Esophagus squamous epithelium (tissue), 5 donors: ENCODE data around the gene CCDC40. TPM values are rescaled to one million over a fixed set of nuclear protein-coding genes. Genes with fewer than 3 reads are reported as not detected.

Experiments used
- DNase-seq: peaks from one replicate; lab custom pipeline; 2025; lab: John Stamatoyannopoulos, UW
- H3K27ac ChIP-seq, 4 donors: fragments of 200-600 bp; sonication (generic); one replicate each; pipeline ENCODE4 v1.5.1; 2016 to 2019; ENCODE audit warnings: mild to moderate bottlenecking in 1 of 4
- H3K27me3 ChIP-seq, 4 donors: fragments of 200-600 bp; sonication (generic); 1 replicate in 3 of 4; 2 replicates in 1 of 4; pipeline versions ENCODE4 v1.5.1 to v1.6.0; 2017 to 2021; ENCODE audit warnings: antibody characterized with exemption in 1 of 4
- H3K36me3 ChIP-seq, 3 donors: fragments of 200-600 bp; sonication (generic); one replicate each; pipeline ENCODE4 v1.5.1; 2016 to 2019
- H3K4me1 ChIP-seq, 3 donors: fragments of 200-600 bp; sonication (generic); one replicate each; pipeline ENCODE4 v1.5.1; 2017 to 2019
- H3K4me3 ChIP-seq, 4 donors: fragments of 200-600 bp; sonication (generic); 1 replicate in 3 of 4; 2 replicates in 1 of 4; pipeline ENCODE4 v1.5.1; 2016 to 2019; ENCODE audit warnings: mild to moderate bottlenecking in 2 of 4, moderate library complexity in 1 of 4
- H3K9me3 ChIP-seq, 3 donors: fragments of 200-600 bp; sonication (generic); one replicate each; pipeline ENCODE4 v1.5.1; 2016 to 2019
- CTCF ChIP-seq, 6 experiments: fragments of 450-650 bp in 4 of 6; fragments of 200-600 bp in 2 of 6; sonication (generic) in 2 of 6; IDR thresholded peaks; one replicate each; pipeline ENCODE4 v1.5.1; 2016 to 2019; ENCODE audit warnings: antibody characterized with exemption in 6 of 6, mild to moderate bottlenecking in 4 of 6, moderate library complexity in 4 of 6
- POLR2A ChIP-seq, 4 donors: fragments of 450-650 bp; IDR thresholded peaks; one replicate each; pipeline ENCODE4 v1.6.1; 2017; ENCODE audit warnings: antibody characterized with exemption in 4 of 4, mild to moderate bottlenecking in 4 of 4, moderate library complexity in 3 of 4
- WGBS, 2 donors: methylation state at CpG; one replicate each; pipeline ENCODE4 v1.1.5; 2018; 5-methylcytosine and 5-hydroxymethylcytosine counted together
- intact Hi-C: fragments of 100-400 bp; cut with DNase I; formaldehyde crosslinking; loops from one replicate; pipeline ENCODE4 v1.15.0; 2022
- total RNA-seq, 4 donors: library from RNA; depleted of rRNA; stranded (reverse); fragments of >200 nt; gene quantifications; one replicate each; pipeline ENCODE4 v1.1.0, GENCODE V29; 2016
- donor health status: DM: yes; HTN: yes; CAD: no.

Gene CCDC40
- total RNA-seq, 4 donors from 2014 or later = 0.32 to 3.9 (median 2.1) TPM

DNA sequence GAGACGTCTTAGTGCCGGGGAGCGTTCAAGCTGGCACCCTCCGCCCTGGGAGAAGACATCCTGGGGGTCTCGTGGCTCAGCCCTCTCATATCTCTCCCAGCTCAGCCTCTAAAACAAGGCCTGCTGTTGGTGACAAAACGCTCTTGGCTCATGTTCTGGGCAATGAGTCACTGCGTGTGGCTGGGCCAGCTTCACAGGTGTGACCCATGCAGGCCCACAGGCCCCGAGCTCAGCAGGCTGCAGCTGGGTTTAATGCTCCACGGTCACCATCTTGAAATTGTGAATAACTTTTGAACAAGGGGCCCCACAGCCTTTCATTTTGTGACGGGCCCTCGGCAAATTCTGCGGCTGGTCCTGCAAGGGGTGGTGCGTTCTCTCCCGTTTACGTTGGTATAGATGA, 87.3 kb downstream of the CCDC40 start:
- WGBS, 2 donors = 67 to 69% methylated on average over 8 to 13 of the region's 15 CpGs
- Histone ChIP-seq H3K4me3 (no peak overlapping the region), H3K4me1 (peaks cover 0 to 18% (median 11%) of the 10 kb centered on the region in 3 donors), H3K27ac (peak overlapping the region in 1 of 4 donors; percentile 10), H3K27me3 (peaks cover 0 to 11% (median 0%) of the 10 kb centered on the region in 4 donors), H3K36me3 (peaks cover 0 to 10% (median 0%) of the 10 kb centered on the region in 3 donors), H3K9me3 (no peaks in the 10 kb centered on the region)
- no peak for DNase-seq
- TF ChIP-seq CTCF (IDR thresholded peaks at IDR 0.05) (no peak), POLR2A (IDR thresholded peaks at IDR 0.05) (no peak)
- intact Hi-C loops = no loop called here

DNA sequence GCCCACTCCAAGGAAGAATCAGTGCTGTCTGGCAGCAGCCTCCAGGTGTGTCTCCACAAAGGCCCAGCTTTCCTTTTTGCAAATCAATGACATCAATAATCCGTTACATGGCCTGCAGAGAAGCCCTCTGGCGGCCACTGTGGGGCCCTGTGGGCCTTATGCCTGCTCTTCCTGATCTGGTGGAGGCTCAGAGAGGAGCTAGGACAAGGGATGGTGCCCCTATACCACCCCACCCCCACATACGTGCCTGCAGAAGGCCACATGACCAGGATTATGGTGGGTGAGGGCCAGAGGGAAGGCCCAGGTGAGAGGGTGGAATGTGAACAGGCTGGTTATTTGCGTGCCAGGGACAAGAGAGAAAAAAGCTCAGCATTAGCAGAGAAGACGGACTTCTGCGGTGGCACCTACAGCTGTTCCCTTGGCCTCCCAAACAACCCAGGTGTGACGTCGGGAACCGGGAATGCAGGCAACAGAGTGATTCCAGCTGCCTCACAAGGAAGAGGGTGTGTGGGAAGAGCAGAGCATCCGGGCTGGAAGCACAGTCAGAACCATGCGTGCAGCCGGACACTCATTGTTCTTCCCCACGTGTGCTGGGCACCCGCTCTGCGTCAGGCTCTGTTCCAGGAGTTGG, 88.0 kb downstream of the CCDC40 start:
- H3K4me1 ChIP-seq = peaks cover 0 to 18% (median 11%) of the 10 kb centered on the region in 3 donors
- TF ChIP-seq POLR2A (IDR thresholded peaks at IDR 0.05) = no peak
- TF ChIP-seq CTCF (IDR thresholded peaks at IDR 0.05) = peak in 3 of 6 experiments; percentile 13 to 40 (median 27)
- intact Hi-C loops = no loop called here
- H3K27me3 ChIP-seq = peaks cover 0 to 11% (median 0%) of the 10 kb centered on the region in 4 donors
- 40 to 54% methylated on average over 9 to 15 of the region's 15 CpGs for WGBS, 2 donors
- no peak overlapping the region for H3K4me3 ChIP-seq
- H3K36me3 ChIP-seq = peaks cover 0 to 4% (median 0%) of the 10 kb centered on the region in 3 donors
- H3K27ac ChIP-seq = peak overlapping the region in 1 of 4 donors; percentile 10
- H3K9me3 ChIP-seq = no peaks in the 10 kb centered on the region
- DNase-seq = no peak

DNA sequence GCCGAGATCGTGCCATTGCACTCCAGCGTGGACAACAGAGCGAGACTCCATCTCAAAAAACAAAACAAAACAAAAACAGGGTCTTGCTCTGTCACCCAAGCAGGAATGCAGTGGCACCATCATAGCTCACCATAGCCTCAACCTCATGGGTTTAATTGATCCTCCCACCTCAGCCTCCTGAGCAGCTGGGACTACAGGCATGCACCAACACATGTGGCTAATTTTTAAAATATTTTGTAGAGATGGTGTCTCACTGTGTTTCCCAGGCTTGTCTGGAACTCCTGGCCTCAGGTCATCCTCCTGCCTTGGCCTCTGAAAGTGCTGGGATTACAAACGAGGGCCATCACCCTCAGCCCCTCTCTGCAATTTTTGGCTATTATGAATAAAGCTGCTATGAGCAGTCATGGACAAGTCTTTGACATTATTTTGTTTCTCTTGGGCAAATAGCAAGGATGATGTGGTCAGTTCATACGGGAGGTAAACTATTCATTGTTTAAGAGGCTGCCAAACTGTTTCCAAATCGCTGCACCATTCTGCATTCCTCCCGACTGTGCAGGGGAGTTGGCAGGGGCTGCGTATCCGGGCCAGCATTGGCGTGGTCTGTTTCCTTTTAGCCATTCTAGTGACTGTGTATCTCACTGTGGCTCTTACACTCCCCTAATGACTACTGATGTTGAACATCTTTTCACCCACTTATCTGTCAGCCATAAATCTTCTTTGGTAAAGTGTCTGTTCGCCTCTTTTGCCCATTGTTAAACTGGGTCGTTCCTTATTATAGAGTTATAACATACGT, 89.4 kb downstream of the CCDC40 start:
- Histone ChIP-seq H3K9me3 (no peaks in the 10 kb centered on the region), H3K27me3 (peaks cover 0 to 11% (median 0%) of the 10 kb centered on the region in 4 donors), H3K4me3 (no peak overlapping the region), H3K4me1 (peaks cover 0 to 18% (median 11%) of the 10 kb centered on the region in 3 donors), H3K27ac (no peak overlapping the region), H3K36me3 (no peaks in the 10 kb centered on the region)
- intact Hi-C loops = no loop called here
- WGBS, 2 donors = 72 to 76% methylated on average over 14 of the region's 14 CpGs
- TF ChIP-seq CTCF (IDR thresholded peaks at IDR 0.05) = no peak
- no peak for TF ChIP-seq POLR2A (IDR thresholded peaks at IDR 0.05)
- DNase-seq = no peak

- TF ChIP-seq POLR2A (IDR thresholded peaks at IDR 0.05) (no peak), CTCF (IDR thresholded peaks at IDR 0.05) (no peak)
- Histone ChIP-seq H3K27ac (no peak overlapping the region), H3K36me3 (no peaks in the 10 kb centered on the region), H3K4me3 (no peak overlapping the region), H3K9me3 (no peaks in the 10 kb centered on the region), H3K4me1 (peaks cover 0 to 18% (median 11%) of the 10 kb centered on the region in 3 donors), H3K27me3 (peaks cover 0 to 11% (median 0%) of the 10 kb centered on the region in 4 donors)
- DNase-seq = no peak
- intact Hi-C loops = no loop called here
- 79 to 90% methylated on average over 3 of the region's 3 CpGs for WGBS, 2 donors
Observed at GRCh38 chr17:80126449-80126715, 89.9 kb downstream of the CCDC40 start.

- H3K9me3 ChIP-seq = no peaks in the 10 kb centered on the region
- intact Hi-C loops = no loop called here
- peaks cover 0 to 11% (median 0%) of the 10 kb centered on the region in 4 donors for H3K27me3 ChIP-seq
- no peak overlapping the region for H3K27ac ChIP-seq
- no peak for DNase-seq
- no peak overlapping the region for H3K4me3 ChIP-seq
- TF ChIP-seq CTCF (IDR thresholded peaks at IDR 0.05) (no peak), POLR2A (IDR thresholded peaks at IDR 0.05) (no peak)
- peaks cover 0 to 8% (median 5%) of the 10 kb centered on the region in 3 donors for H3K4me1 ChIP-seq
- H3K36me3 ChIP-seq = peaks cover 6 to 23% (median 8%) of the 10 kb centered on the region in 3 donors
- WGBS, 2 donors = 29 to 32% methylated on average over 4 of the region's 4 CpGs
Observed at GRCh38 chr17:80129006-80129565, 92.6 kb downstream of the CCDC40 start.
